ENCODE results near the gene SCNN1A. TPM values are rescaled to one million over a fixed set of nuclear protein-coding genes. Genes with fewer than 3 reads are reported as not detected.
A peak's percentile ranks its signal among the peaks of the same experiment; 100 is the strongest.

Gene SCNN1A
- total RNA-seq, 1 donor from 2014 or later = 29.2 TPM

DNA sequence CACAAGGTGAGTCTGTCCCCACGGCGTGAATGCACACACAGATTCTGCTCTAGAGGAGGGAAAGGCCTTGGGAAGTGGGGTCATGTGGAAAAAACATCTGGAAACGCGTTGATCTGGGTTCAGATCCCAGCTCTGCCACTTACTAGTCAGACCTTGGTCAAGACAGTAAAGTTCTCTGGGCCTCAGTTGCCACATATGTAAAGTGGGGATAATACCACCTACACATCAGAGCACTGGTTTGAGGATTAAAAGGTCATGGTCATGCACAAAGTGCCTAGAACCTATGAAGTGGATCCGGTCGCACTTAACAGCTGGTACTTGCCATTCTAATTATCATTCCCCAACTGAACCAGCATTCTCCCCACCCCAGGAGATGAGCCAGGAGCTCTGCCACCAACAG, 60.2 kb downstream of the SCNN1A start:
- Mint-ChIP-seq H3K4me1 (ENCODE audit: unreplicated experiment) (peaks cover 11% of the 10 kb centered on the region), H3K4me3 (no peak overlapping the region), H3K27ac (peak overlapping the region; percentile 81), H3K36me3 (peaks cover 11% of the 10 kb centered on the region), H3K9me3 (no peaks in the 10 kb centered on the region), H3K27me3 (no peaks in the 10 kb centered on the region)
- no peak for DNase-seq (ENCODE audit: extremely low spot score, unreplicated experiment)
- TF ChIP-seq, protein P1, sequence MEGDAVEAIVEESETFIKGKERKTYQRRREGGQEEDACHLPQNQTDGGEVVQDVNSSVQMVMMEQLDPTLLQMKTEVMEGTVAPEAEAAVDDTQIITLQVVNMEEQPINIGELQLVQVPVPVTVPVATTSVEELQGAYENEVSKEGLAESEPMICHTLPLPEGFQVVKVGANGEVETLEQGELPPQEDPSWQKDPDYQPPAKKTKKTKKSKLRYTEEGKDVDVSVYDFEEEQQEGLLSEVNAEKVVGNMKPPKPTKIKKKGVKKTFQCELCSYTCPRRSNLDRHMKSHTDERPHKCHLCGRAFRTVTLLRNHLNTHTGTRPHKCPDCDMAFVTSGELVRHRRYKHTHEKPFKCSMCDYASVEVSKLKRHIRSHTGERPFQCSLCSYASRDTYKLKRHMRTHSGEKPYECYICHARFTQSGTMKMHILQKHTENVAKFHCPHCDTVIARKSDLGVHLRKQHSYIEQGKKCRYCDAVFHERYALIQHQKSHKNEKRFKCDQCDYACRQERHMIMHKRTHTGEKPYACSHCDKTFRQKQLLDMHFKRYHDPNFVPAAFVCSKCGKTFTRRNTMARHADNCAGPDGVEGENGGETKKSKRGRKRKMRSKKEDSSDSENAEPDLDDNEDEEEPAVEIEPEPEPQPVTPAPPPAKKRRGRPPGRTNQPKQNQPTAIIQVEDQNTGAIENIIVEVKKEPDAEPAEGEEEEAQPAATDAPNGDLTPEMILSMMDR (conservative IDR thresholded peaks at IDR 0.05) = no peak

DNA sequence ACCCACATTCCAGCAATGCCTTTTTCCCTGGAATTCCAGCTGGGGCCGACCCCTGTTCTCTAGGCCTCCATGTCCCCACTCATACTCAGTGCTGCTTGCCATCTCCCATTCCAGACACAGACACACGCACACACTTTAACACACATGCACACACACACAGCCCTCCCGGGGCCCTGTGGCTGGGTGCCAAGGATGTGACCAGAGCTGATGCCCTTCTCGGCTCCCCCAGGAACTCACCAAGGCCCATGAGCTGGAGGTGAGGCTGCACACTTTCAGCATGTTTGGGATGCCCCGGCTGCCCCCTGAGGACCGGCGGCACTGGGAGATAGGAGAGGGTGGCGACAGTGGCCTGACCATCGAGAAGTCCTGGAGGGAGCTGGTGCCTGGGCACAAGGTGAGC, 60.6 kb downstream of the SCNN1A start:
- DNase-seq (ENCODE audit: extremely low spot score, unreplicated experiment) = no peak
- Mint-ChIP-seq H3K4me1 (ENCODE audit: unreplicated experiment) (peaks cover 8% of the 10 kb centered on the region), H3K9me3 (no peaks in the 10 kb centered on the region), H3K27ac (peak overlapping the region; percentile 81), H3K36me3 (peaks cover 8% of the 10 kb centered on the region), H3K27me3 (no peaks in the 10 kb centered on the region), H3K4me3 (peak overlapping the region; percentile 31)
- TF ChIP-seq, protein P1 (conservative IDR thresholded peaks at IDR 0.05) = no peak

DNA sequence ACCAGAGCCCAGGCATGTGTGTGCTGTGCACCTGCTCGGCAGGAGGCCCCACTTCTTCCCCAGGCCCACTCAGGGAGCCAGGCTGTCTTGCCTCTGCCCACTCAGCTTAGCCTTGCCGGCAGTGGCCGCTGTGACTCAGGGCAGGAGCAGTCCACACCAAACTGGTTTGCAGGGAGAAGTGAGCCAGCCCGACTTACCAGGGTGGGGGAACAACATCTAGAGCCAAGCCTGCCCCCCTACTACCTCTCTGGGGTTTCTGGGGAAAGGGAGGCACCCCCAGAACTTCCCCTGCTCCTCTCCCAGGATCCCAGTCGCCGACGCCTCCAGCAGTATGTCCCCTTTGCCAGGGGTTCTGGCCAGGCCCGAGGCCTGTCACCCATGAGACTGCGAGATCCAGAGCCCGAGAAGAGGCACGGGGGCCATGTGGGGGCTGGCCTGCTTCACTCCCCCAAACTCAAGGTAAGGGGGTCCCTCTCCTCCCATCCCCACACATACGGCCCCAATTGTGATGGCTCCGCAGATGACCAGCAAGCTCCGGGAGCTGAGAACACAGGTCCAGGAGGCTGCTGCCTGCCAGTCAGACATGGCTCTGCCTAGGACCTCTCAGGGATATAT, 61.9 kb downstream of the SCNN1A start:
- Mint-ChIP-seq H3K4me1 (ENCODE audit: unreplicated experiment) (peaks cover 6% of the 10 kb centered on the region), H3K36me3 (peaks cover 6% of the 10 kb centered on the region), H3K9me3 (no peaks in the 10 kb centered on the region), H3K4me3 (peak overlapping the region; percentile 69), H3K27ac (peak overlapping the region; percentile 99), H3K27me3 (peaks cover 6% of the 10 kb centered on the region)
- TF ChIP-seq, protein P1 (conservative IDR thresholded peaks at IDR 0.05) = no peak
- DNase-seq (ENCODE audit: extremely low spot score, unreplicated experiment) = no peak

DNA sequence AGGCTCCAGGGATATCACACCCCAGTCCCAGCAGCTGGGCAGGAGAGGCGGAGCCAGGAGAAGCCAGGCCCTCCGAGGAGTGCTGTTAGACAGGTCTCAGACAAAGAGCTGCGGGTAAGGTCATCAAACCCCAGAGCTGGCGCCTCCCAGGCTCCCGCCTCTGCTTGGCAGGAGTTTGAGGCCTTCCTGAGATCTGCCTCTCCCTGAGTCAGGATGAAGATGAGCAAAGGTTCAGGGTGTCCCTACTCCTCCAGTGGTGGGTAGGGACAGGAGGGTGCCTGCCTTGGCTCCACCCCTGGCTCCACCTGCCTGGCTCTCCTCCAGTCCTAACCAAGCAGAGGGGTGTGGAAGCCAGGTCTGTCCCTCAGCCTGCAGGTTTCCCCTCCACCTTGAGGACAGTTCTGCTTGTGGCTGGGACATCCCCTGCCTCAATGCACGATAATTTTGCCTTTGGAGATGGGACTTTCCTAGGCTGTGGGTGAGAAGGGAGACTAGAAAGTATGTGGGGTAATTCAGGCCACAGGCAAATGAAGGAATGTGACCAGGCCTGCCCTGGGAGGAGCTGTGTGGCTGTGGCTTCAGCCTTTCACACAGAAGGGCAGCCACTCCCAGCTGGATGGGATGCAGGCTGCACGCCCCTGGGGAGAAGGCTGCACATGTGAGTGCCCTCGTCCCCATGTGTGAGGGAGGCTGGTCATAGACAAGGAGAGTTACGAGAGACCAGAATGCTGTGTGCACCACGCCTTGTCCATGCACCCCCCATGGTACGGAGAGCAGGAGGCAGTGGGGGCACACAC, 62.6 kb downstream of the SCNN1A start:
- peak; percentile 75 for DNase-seq (ENCODE audit: extremely low spot score, unreplicated experiment)
- no peaks in the 10 kb centered on the region for H3K9me3 Mint-ChIP-seq
- peaks cover 6% of the 10 kb centered on the region for H3K4me1 Mint-ChIP-seq (ENCODE audit: unreplicated experiment)
- H3K36me3 Mint-ChIP-seq = peaks cover 6% of the 10 kb centered on the region
- TF ChIP-seq, protein P1 (conservative IDR thresholded peaks at IDR 0.05) = no peak
- peak overlapping the region; percentile 69 for H3K4me3 Mint-ChIP-seq
- peak overlapping the region; percentile 99 for H3K27ac Mint-ChIP-seq
- H3K27me3 Mint-ChIP-seq = peaks cover 6% of the 10 kb centered on the region

DNA sequence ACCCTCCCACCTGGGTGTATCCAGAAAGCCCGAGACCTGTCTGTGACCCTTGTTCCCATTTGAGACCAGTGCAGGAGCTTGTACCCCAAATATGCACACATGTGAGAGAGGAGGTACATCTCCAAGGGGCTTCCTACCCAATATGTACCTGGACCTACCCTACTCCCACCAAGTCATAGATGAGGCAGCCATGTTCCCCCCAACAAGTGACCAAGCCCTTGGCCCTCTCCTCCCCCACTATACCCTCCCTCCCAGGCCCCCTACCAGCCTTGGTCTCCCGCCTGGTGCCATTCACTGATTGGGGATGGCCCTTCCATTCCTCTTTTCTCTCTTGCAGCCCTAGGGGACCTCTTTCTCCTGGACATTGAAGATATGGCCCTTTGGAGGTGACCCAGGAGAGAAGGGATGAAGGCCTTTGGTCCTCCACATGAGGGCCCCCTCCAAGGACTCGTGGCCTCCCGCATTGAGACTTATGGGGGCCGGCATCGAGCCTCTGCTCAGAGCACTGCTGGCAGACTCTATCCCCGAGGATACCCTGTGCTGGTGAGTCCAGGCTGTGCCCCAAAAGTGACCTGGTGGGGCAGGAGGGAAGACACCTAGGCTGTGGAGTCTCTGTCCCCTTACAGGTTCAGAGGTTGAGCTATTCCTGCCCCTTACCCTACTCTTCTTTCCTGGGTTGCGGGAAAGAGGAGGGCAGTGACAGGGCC, 63.4 kb downstream of the SCNN1A start:
- no peaks in the 10 kb centered on the region for H3K9me3 Mint-ChIP-seq
- peaks cover 6% of the 10 kb centered on the region for H3K36me3 Mint-ChIP-seq
- DNase-seq (ENCODE audit: extremely low spot score, unreplicated experiment) = no peak
- peaks cover 6% of the 10 kb centered on the region for H3K27me3 Mint-ChIP-seq
- peak overlapping the region; percentile 69 for H3K4me3 Mint-ChIP-seq
- TF ChIP-seq, protein P1 (conservative IDR thresholded peaks at IDR 0.05) = no peak
- H3K4me1 Mint-ChIP-seq (ENCODE audit: unreplicated experiment) = peaks cover 6% of the 10 kb centered on the region
- H3K27ac Mint-ChIP-seq = peak overlapping the region; percentile 99

All from type B pancreatic cell (in vitro differentiated cells).